B cell (primary cell): ENCODE measurements around the gene PSMF1.

Source experiments
- CTCF ChIP-seq: fragments of 200-600 bp; IDR thresholded peaks from one replicate; pipeline ENCODE4 v1.8.0; 2022; ENCODE audit warnings: antibody characterized with exemption, mild to moderate bottlenecking
- EZH2 ChIP-seq: IDR thresholded peaks from 2 replicates; pipeline ENCODE4 v1.6.1; 2012; ENCODE audit warnings: borderline replicate concordance, low read depth, mild to moderate bottlenecking, moderate library complexity, low read length; ENCODE audit not compliant: insufficient read depth, poor library complexity, severe bottlenecking

GRCh38 chr20:1186367-1186991 is 68.1 kb downstream of the PSMF1 start:
- TF ChIP-seq CTCF: no peak
- TF ChIP-seq EZH2: no peak
